SK-MEL-5 (cell line): ENCODE measurements around the gene RPS15. TPM values are rescaled to one million over a fixed set of nuclear protein-coding genes. Genes with fewer than 3 reads are reported as not detected.

Experiments used
- DNase-seq: peaks from one replicate; pipeline ENCODE4 v3.0.0-alpha.2; 2016; ENCODE audit warnings: low read depth, low spot score
- in situ Hi-C: cut with HindIII; loops from 2 replicates; pipeline ENCODE4 v1.10.0; 2016; ENCODE audit warnings: low sequenced_read_pairs, high pct_unique_total_duplicates, low pct_unique_long_range_greater_than_20kb
- total RNA-seq: library from RNA; depleted of rRNA; stranded (reverse); fragments of >200 nt; shearing (Covaris generic); gene quantifications from 2 replicates; pipeline ENCODE4 v1.2.3, GENCODE V29; 2014

Gene RPS15
- total RNA-seq, 1 experiment from 2014 or later: 1,363 TPM

- DNase-seq: no peak
- in situ Hi-C loops: no loop called here
Measured at GRCh38 chr19:1456121-1456900, 18.1 kb downstream of the RPS15 start.

DNA sequence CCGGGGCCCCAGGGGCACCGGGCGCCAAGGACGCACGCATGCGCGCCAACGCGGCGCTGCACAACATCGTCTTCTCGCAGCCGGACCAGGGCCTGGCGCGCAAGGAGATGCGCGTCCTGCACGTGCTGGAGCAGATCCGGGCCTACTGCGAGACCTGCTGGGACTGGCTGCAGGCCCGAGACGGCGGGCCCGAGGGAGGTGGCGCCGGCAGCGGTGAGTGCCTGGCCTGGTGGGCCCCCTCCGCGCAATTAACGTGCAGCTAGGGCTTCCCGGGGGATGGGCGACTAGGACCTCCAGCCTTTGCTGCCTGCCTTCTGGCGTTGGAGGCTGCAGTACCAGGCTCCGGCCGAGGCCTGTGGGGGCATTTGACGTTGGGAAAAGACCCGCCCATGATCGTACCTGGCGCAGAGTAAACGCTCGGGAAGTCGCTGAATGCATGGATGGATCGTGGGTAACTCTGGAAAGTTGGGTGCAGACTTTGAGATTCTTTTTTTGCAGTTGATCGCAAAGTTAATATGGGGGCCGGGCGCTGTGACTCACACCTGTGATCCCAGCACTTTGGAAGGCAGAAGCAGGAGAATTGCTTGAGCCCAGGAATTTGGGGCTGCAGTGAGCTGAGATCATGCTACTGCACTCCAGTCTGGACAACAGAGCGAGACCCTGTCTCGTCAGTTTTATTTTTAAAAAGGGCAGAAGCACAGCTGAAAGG is 19.0 kb downstream of the RPS15 start:
- in situ Hi-C loops: no loop called here

DNA sequence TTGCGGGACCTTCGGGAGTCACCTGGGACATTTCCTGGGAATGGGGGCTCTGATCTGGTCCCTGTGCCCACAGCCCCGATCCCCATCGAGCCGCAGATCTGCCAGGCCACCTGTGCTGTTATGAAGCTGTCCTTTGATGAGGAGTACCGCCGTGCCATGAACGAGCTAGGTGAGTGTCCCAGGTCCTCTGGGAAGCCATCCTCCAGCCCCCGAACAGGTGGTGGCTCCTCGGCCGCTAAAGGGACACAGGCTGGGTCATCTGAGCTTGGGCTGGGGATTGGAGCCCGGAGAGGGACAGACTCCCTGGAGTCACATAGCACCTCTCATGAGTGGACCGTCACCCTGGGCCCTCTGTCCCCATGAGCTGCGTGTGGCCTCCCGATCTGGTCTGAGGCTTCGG is 19.7 kb downstream of the RPS15 start:
- in situ Hi-C loops: no loop called here
- no peak for DNase-seq

More for the DNA sequence above, 19.0 kb downstream of the RPS15 start:
- DNase-seq: no peak

- in situ Hi-C loops: no loop called here
- DNase-seq: no peak
Measured at GRCh38 chr19:1459479-1459878, 21.3 kb downstream of the RPS15 start.

DNA sequence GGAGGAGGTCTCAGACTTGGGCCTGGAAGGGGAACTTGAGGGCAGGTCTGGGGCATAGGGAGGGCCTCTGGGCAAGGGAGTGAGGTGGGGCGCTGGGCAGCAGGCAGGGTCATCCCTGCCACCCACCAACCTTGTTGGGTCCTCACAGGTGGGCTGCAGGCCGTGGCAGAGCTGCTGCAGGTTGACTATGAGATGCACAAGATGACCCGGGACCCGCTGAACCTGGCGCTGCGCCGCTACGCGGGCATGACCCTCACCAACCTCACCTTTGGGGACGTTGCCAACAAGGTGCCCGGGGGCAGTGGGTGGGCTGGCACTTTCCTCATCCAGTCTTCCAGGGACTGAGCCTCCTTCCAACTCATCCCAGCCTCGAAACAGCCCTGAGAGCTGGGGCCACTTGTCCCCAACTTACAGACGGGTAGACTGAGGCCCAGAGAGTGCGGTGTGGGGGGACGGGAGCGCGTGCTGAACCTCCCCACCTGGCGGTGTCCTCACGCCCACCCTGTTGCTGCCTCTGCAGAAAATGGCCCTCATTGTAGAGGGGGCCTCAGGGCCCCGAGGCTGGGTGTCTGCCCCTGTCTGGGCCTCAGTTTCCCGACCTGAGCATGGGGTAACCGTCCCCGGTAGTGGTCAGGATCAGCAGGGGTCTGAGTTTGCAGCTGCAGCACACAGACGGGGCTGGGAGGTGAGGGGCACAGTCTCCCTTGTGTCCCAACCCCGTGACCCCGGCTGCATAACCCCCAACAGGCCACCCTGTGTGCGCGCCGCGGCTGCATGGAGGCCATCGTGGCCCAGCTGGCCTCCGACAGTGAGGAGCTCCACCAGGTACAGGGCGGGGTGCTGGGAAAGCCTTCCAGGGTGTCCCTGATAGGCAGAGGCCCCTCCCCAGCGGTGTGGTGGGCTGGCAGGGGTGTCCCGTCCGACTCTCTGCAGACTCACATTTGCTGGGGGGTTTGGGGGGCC is 22.1 kb downstream of the RPS15 start:
- no peak for DNase-seq
- in situ Hi-C loops: no loop called here

DNA sequence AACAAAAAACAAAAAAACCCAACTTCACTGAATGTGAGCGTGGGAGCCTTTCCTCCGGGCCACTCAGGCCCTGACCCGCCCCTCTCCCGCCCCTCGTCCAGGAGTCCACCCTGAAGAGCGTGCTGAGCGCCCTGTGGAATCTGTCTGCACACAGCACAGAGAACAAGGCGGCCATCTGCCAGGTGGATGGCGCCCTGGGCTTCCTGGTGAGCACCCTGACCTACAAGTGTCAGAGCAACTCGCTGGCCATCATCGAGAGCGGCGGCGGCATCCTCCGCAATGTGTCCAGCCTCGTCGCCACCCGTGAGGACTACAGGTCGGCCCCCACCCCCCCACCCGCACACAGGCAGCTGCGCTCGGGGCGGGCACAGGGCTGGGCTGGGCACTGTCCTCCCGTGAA is 23.7 kb downstream of the RPS15 start:
- in situ Hi-C loops: no loop called here
- DNase-seq: no peak

GRCh38 chr19:1465191-1466016 is 27.2 kb downstream of the RPS15 start:
- DNase-seq: no peak
- in situ Hi-C loops: no loop called here

- in situ Hi-C loops: no loop called here
- no peak for DNase-seq
Measured at GRCh38 chr19:1466018-1466460, 27.8 kb downstream of the RPS15 start.

DNA sequence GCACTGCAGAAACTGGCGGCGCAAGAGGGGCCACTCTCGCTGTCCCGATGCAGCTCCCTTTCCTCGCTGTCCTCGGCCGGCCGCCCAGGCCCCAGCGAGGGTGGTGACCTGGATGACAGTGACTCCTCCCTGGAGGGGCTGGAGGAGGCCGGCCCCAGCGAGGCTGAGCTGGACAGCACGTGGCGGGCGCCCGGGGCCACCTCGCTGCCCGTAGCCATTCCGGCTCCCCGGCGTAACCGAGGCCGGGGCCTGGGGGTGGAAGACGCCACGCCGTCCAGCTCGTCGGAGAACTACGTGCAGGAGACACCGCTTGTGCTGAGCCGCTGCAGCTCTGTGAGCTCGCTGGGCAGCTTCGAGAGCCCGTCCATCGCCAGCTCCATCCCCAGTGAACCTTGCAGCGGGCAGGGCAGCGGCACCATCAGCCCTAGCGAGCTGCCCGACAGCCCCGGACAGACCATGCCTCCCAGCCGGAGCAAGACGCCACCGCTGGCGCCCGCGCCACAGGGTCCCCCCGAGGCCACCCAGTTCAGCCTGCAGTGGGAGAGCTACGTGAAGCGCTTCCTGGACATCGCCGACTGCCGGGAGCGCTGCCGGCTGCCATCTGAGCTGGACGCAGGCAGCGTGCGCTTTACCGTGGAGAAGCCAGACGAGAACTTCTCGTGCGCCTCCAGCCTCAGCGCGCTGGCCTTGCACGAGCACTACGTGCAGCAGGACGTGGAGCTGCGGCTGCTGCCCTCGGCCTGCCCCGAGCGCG is 28.4 kb downstream of the RPS15 start:
- in situ Hi-C loops: no loop called here
- no peak for DNase-seq

DNA sequence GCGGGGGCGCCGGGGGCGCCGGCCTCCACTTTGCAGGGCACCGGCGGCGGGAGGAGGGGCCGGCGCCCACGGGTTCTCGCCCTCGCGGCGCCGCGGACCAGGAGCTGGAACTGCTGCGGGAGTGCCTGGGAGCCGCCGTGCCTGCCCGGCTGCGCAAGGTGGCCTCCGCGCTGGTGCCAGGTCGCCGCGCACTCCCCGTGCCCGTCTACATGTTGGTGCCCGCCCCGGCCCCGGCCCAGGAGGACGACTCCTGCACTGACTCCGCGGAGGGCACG is 29.0 kb downstream of the RPS15 start:
- in situ Hi-C loops: no loop called here
- DNase-seq: no peak

GRCh38 chr19:1467490-1468273 is 29.5 kb downstream of the RPS15 start:
- no peak for DNase-seq
- in situ Hi-C loops: no loop called here

DNA sequence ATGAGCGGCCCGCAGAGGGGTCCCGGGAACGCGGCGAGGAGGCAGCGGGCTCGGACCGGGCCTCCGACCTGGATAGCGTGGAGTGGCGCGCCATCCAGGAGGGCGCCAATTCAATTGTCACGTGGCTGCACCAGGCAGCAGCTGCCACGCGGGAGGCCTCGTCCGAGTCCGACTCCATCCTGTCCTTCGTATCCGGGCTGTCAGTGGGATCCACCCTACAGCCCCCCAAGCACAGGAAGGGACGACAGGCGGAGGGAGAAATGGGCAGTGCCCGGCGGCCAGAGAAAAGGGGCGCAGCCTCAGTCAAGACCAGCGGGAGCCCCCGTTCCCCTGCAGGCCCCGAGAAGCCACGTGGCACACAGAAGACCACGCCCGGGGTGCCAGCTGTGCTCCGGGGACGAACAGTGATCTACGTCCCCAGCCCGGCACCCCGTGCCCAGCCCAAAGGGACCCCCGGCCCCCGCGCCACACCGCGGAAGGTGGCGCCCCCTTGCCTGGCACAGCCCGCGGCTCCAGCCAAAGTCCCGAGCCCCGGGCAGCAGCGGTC is 30.2 kb downstream of the RPS15 start:
- no peak for DNase-seq
- in situ Hi-C loops: no loop called here

GRCh38 chr19:1468821-1469254 is 30.6 kb downstream of the RPS15 start:
- DNase-seq: no peak
- in situ Hi-C loops: no loop called here

DNA sequence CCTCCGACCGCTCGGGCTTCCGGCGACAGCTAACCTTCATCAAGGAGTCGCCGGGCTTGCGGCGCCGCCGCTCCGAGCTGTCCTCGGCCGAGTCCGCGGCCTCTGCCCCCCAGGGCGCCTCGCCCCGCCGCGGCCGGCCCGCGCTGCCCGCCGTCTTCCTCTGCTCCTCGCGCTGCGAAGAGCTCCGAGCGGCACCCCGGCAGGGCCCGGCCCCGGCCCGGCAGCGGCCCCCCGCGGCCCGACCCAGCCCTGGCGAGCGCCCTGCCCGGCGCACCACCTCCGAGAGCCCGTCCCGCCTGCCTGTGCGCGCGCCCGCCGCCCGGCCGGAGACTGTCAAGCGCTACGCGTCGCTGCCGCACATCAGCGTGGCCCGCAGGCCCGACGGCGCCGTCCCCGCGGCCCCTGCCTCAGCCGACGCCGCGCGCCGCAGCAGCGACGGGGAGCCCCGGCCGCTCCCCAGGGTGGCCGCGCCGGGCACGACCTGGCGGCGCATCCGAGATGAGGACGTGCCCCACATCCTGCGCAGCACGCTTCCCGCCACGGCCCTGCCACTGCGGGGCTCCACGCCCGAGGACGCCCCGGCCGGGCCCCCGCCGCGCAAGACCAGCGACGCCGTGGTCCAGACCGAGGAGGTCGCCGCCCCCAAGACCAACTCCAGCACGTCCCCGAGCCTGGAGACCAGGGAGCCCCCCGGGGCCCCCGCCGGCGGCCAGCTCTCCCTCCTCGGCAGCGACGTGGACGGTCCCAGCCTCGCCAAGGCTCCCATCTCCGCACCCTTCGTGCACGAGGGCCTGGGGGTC is 31.3 kb downstream of the RPS15 start:
- in situ Hi-C loops: no loop called here
- DNase-seq: no peak

GRCh38 chr19:1470055-1470304 is 31.8 kb downstream of the RPS15 start:
- in situ Hi-C loops: no loop called here
- no peak for DNase-seq
